IPS-18a (cell line): Measurements from ENCODE around the gene TMC1.

Source experiments
- H3K27ac ChIP-seq: one replicate; pipeline ENCODE4 v1.5.1; 2013; ENCODE audit warnings: low read length
- H3K27me3 ChIP-seq: one replicate; pipeline ENCODE4 v1.6.1; 2013; ENCODE audit warnings: mild to moderate bottlenecking, low read length; ENCODE audit not compliant: control insufficient read depth, insufficient read depth
- H3K36me3 ChIP-seq: one replicate; pipeline ENCODE4 v1.6.1; 2013; ENCODE audit warnings: low read depth, low read length; ENCODE audit not compliant: control insufficient read depth
- H3K4me1 ChIP-seq: one replicate; pipeline ENCODE4 v1.6.1; 2013; ENCODE audit warnings: low read depth, low read length; ENCODE audit not compliant: control insufficient read depth
- H3K4me3 ChIP-seq: one replicate; pipeline ENCODE4 v1.5.1; 2013; ENCODE audit warnings: low read length
- H3K9ac ChIP-seq: one replicate; pipeline ENCODE4 v1.6.1; 2013; ENCODE audit warnings: mild to moderate bottlenecking, low read length, moderate library complexity
- H3K9me3 ChIP-seq: one replicate; pipeline ENCODE4 v1.6.1; 2013; ENCODE audit warnings: low read depth, low read length; ENCODE audit not compliant: control insufficient read depth

TMC1 gene

GRCh38 chr9:72751541-72751940, 230.1 kb downstream of the TMC1 start:
- H3K36me3 ChIP-seq = no peaks in the 10 kb centered on the region
- H3K27ac ChIP-seq = no peak overlapping the region
- no peak overlapping the region for H3K4me3 ChIP-seq
- H3K4me1 ChIP-seq = no peaks in the 10 kb centered on the region
- H3K27me3 ChIP-seq = no peaks in the 10 kb centered on the region
- H3K9ac ChIP-seq = no peak overlapping the region
- no peaks in the 10 kb centered on the region for H3K9me3 ChIP-seq

DNA sequence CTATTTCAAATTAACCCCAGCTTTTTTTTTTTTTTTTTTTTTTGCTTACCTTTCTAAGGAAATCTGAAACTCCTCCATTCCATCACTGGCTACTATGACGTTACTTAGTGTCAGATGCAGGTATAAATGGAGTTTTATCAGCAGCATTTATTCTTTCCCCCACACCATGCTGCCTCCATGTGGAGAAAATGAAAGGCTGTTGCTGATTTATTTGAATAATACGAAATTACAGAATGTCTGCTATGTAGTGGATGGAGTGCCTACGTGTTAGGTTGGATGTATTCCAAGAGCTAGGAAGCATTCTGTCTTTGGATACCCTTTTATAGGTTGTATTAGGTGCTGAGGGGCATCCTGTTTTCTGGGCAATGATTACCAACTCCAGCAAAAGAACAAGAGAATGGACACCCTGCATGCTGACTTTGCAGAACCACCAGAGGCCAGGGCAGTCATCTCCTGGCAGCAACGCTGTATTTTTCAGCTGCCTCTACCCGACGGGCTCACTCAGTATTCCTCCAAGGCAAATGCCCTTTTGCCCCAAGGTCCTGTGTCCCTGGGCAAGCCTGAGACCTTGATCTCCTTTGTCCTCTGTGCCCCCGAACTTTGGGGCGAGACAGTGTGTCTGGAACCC, 232.0 kb downstream of the TMC1 start:
- Histone ChIP-seq H3K9me3 (no peaks in the 10 kb centered on the region), H3K4me1 (no peaks in the 10 kb centered on the region), H3K36me3 (no peaks in the 10 kb centered on the region), H3K9ac (no peak overlapping the region), H3K4me3 (no peak overlapping the region), H3K27me3 (no peaks in the 10 kb centered on the region), H3K27ac (no peak overlapping the region)

GRCh38 chr9:72755836-72756235, 234.4 kb downstream of the TMC1 start:
- Histone ChIP-seq H3K36me3 (no peaks in the 10 kb centered on the region), H3K27ac (no peak overlapping the region), H3K4me3 (no peak overlapping the region), H3K27me3 (no peaks in the 10 kb centered on the region), H3K9me3 (no peaks in the 10 kb centered on the region), H3K9ac (no peak overlapping the region), H3K4me1 (no peaks in the 10 kb centered on the region)

GRCh38 chr9:72758944-72759343, 237.5 kb downstream of the TMC1 start:
- H3K4me3 ChIP-seq = no peak overlapping the region
- H3K9ac ChIP-seq = no peak overlapping the region
- H3K4me1 ChIP-seq = no peaks in the 10 kb centered on the region
- H3K27ac ChIP-seq = no peak overlapping the region
- no peaks in the 10 kb centered on the region for H3K36me3 ChIP-seq
- no peaks in the 10 kb centered on the region for H3K27me3 ChIP-seq
- H3K9me3 ChIP-seq = no peaks in the 10 kb centered on the region

DNA sequence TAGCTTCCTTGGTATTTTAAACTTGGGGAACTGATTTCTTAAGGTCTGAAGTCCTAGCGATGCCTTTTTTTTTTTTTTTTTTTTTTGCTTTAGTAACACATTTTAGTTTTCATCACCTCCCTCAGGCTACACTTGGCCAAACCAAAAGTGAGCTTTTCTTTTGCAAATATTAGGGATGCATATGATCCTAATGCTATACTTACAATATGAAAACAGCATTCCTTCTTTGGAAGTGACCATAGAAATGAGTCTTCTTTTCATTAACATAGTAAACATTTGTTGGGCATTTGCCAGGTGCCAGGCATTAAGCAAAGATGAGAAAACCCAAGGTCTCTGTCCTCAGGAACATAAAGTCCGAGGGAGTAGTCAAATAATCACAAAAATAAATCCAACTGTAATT, 241.6 kb downstream of the TMC1 start:
- Histone ChIP-seq H3K9me3 (no peaks in the 10 kb centered on the region), H3K27me3 (no peaks in the 10 kb centered on the region), H3K36me3 (no peaks in the 10 kb centered on the region), H3K27ac (no peak overlapping the region), H3K9ac (no peak overlapping the region), H3K4me1 (no peaks in the 10 kb centered on the region), H3K4me3 (no peak overlapping the region)

DNA sequence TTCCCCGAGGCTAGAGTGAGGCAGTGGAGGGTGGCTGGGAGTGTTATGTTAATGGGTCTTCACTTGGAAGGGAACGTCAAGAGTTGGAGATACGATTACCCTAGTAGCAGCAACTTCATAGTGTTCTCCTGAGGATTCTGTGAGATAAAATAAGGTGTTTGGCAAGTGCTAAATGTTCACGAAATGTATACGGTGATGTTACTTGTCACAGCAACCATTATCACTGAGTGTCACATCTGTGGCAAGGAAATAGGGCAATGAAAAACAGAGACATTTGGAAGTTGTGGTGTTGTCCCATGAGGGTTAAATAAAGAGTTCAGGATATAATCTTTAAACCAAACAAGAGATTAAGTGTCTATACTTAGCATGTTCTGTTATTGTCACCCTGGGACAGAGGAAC, 248.1 kb downstream of the TMC1 start:
- no peak overlapping the region for H3K27ac ChIP-seq
- H3K27me3 ChIP-seq = no peaks in the 10 kb centered on the region
- no peak overlapping the region for H3K9ac ChIP-seq
- no peaks in the 10 kb centered on the region for H3K4me1 ChIP-seq
- H3K36me3 ChIP-seq = no peaks in the 10 kb centered on the region
- no peaks in the 10 kb centered on the region for H3K9me3 ChIP-seq
- no peak overlapping the region for H3K4me3 ChIP-seq

- no peaks in the 10 kb centered on the region for H3K36me3 ChIP-seq
- no peak overlapping the region for H3K9ac ChIP-seq
- H3K27ac ChIP-seq = no peak overlapping the region
- no peaks in the 10 kb centered on the region for H3K27me3 ChIP-seq
- no peaks in the 10 kb centered on the region for H3K4me1 ChIP-seq
- H3K4me3 ChIP-seq = no peak overlapping the region
- no peaks in the 10 kb centered on the region for H3K9me3 ChIP-seq
Measured at GRCh38 chr9:72772661-72773060, 251.3 kb downstream of the TMC1 start.

DNA sequence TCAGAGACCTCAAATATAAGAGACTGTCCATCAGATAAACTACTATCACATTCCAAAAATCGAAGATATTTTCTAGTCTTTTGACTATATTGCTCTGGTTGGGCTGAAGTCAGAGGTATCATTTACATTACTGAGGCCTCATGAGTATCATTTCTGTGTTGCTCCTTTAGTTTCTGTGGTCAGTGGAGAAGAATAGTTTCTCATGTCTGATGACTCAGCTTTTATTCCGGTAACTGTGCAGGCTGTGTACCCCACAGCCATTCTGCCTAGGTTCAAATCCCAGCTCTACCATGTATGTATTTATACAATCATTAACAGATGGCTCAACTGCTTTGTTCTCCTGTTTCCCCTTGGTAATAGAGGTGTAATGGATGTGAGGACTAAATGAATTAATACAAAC, 252.2 kb downstream of the TMC1 start:
- Histone ChIP-seq H3K27me3 (no peaks in the 10 kb centered on the region), H3K4me1 (no peaks in the 10 kb centered on the region), H3K9me3 (no peaks in the 10 kb centered on the region), H3K36me3 (no peaks in the 10 kb centered on the region), H3K9ac (no peak overlapping the region), H3K27ac (no peak overlapping the region), H3K4me3 (no peak overlapping the region)

DNA sequence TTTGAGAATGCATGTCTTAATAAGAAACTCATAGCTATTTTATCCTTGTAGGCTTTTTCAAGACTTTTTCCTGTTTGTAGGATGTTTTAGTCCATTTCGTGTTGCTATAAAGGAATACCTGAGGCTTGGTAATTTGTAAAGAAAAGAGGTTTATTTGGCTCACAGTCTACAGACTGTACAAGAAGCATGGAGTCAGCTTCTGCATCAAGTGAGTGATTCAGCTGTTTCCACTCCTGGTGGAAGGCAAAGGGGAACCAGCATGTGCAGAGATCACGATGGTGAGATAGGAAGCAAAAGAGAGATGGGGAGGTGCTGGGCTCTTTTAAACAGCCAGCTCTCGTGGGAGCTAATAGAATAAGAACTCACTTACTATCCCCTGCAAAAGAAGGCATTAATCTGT, 254.2 kb downstream of the TMC1 start:
- H3K27ac ChIP-seq = no peak overlapping the region
- no peaks in the 10 kb centered on the region for H3K36me3 ChIP-seq
- H3K27me3 ChIP-seq = no peaks in the 10 kb centered on the region
- no peak overlapping the region for H3K9ac ChIP-seq
- no peaks in the 10 kb centered on the region for H3K9me3 ChIP-seq
- H3K4me3 ChIP-seq = no peak overlapping the region
- no peaks in the 10 kb centered on the region for H3K4me1 ChIP-seq

GRCh38 chr9:72779614-72780013, 258.2 kb downstream of the TMC1 start:
- Histone ChIP-seq H3K27ac (no peak overlapping the region), H3K4me1 (no peaks in the 10 kb centered on the region), H3K9me3 (no peaks in the 10 kb centered on the region), H3K4me3 (no peak overlapping the region), H3K27me3 (no peaks in the 10 kb centered on the region), H3K9ac (no peak overlapping the region), H3K36me3 (no peaks in the 10 kb centered on the region)

DNA sequence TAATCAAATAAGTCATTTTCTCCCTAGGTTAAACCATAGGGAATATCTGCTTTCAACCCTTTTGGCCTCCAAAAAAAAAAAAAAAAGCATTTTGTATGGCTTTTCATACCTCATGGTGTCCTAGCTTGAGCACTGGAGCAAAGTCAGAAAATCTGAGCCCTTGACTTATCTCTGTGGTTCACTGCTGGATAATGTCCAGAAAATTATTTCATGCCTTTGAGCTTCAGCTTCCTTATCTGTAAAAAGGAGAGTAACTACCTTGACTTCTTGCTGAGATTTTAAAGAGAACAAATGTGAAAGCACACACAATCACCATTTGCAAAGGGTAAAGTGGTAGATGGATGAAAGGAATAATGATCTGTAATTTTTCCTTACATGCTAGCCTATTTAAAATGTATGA, 265.5 kb downstream of the TMC1 start:
- H3K27me3 ChIP-seq = no peaks in the 10 kb centered on the region
- no peaks in the 10 kb centered on the region for H3K4me1 ChIP-seq
- H3K36me3 ChIP-seq = no peaks in the 10 kb centered on the region

DNA sequence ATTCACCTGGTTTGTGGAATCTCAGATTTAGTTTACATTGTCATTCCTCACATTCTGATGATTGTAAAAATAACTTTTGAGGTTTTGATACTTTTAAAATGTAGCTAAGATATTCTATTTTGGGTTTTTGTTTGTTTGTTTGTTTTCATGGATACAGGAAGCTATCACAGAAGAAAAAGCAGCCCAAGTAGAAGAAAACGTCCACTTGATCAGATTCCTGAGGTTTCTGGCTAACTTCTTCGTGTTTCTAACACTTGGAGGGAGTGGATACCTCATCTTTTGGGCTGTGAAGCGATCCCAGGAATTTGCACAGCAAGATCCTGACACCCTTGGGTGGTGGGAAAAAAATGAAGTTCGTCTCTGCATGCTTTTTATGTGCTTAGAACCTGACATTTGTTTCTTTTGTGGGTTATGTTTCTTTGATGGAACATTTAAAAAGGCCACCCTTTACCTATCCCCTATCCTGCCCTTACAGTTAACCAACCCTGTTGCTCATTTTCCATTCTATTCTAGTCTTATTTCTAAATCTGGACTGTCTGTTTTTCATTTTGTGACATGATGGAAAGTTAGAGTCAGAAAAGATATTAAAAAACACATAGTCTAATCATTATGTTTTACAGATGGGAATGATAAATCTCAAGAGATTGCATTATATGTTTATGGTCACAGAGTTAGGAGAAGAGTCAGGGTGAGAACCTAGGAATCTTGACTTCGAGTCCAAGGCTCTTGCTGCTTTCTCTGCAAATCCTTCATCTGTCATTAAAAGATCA, 267.7 kb downstream of the TMC1 start:
- Histone ChIP-seq H3K27ac (no peak overlapping the region), H3K36me3 (no peaks in the 10 kb centered on the region), H3K9ac (no peak overlapping the region), H3K4me1 (no peaks in the 10 kb centered on the region), H3K9me3 (no peaks in the 10 kb centered on the region), H3K27me3 (no peaks in the 10 kb centered on the region), H3K4me3 (no peak overlapping the region)

More for the DNA sequence above, 265.5 kb downstream of the TMC1 start:
- no peak overlapping the region for H3K4me3 ChIP-seq
- no peaks in the 10 kb centered on the region for H3K9me3 ChIP-seq
- no peak overlapping the region for H3K27ac ChIP-seq
- H3K9ac ChIP-seq = no peak overlapping the region
